ENCODE results near the gene RHOBTB3.

GRCh38 chr5:95791751-95792150 is 60.6 kb downstream of the RHOBTB3 start:
- TF ChIP-seq POLR2A (IDR thresholded peaks at IDR 0.05) (no peak), CTCF (IDR thresholded peaks at IDR 0.05) (no peak)
